ENCODE data around the gene RNASEH2B.

Gene RNASEH2B

GRCh38 chr13:50948601-50949000 lies 39.0 kb downstream of the RNASEH2B start:
- WGBS = no CpG with 5 or more reads among the region's 1 CpG
- H3K18ac ChIP-seq (ENCODE audit: low read depth in 1 of 2, low read length in 2 of 2) = no peak overlapping the region
- no peak overlapping the region for H2AK5ac ChIP-seq (ENCODE audit: low read length, severe bottlenecking)
- H3K79me1 ChIP-seq (replicated peaks; ENCODE audit: low read length, poor library complexity, severe bottlenecking) = no peaks in the 10 kb centered on the region
- H3K4me3 ChIP-seq (ENCODE audit: insufficient read depth in 1 of 2, low read depth in 1 of 2, low read length in 2 of 2) = no peak overlapping the region
- no peak overlapping the region for H4K8ac ChIP-seq (ENCODE audit: low read length)
- H4K91ac ChIP-seq (ENCODE audit: low read length) = no peak overlapping the region
- H3K14ac ChIP-seq (ENCODE audit: low read length in 2 of 2) = no peak overlapping the region
- H3K4me2 ChIP-seq (ENCODE audit: low read length, poor library complexity, severe bottlenecking) = no peak overlapping the region
- H3K4ac ChIP-seq (ENCODE audit: low read depth in 1 of 2, low read length in 2 of 2) = no peak overlapping the region
- no peak overlapping the region for H3K23ac ChIP-seq (ENCODE audit: low read length in 2 of 2)
- no peak for DNase-seq
- H2AFZ ChIP-seq (ENCODE audit: low read depth, low read length) = no peak overlapping the region
- H2BK120ac ChIP-seq (ENCODE audit: low read depth, low read length) = no peak overlapping the region
- H3K36me3 ChIP-seq (ENCODE audit: control insufficient read depth in 1 of 2, insufficient read depth in 2 of 2, low read depth in 1 of 2, low read length in 2 of 2) = peaks cover 3 to 42% of the 10 kb centered on the region in 2 experiments
- no peaks in the 10 kb centered on the region for H3K4me1 ChIP-seq (ENCODE audit: control insufficient read depth, insufficient read depth, low read depth, low read length)
- H3K9ac ChIP-seq (ENCODE audit: low read length) = no peak overlapping the region
- H2BK12ac ChIP-seq (ENCODE audit: low read length in 2 of 2) = no peak overlapping the region
- no peaks in the 10 kb centered on the region for H3K27me3 ChIP-seq (ENCODE audit: control insufficient read depth in 1 of 2, insufficient read depth in 1 of 2, low read length in 2 of 2)
- no peak overlapping the region for H2BK15ac ChIP-seq (ENCODE audit: low read depth, poor library complexity, severe bottlenecking)
- H3K27ac ChIP-seq (ENCODE audit: low read length, poor library complexity, severe bottlenecking) = no peak overlapping the region
- no peaks in the 10 kb centered on the region for H3K9me3 ChIP-seq (ENCODE audit: control insufficient read depth, low read length)
- no peak overlapping the region for H2BK5ac ChIP-seq (ENCODE audit: low read depth, low read length, poor library complexity, severe bottlenecking)

GRCh38 chr13:50950849-50951248 lies 41.3 kb downstream of the RNASEH2B start:
- H2BK120ac ChIP-seq (ENCODE audit: low read depth, low read length) = no peak overlapping the region
- no peak overlapping the region for H3K14ac ChIP-seq (ENCODE audit: low read length in 2 of 2)
- no peak overlapping the region for H3K9ac ChIP-seq (ENCODE audit: low read length)
- H4K8ac ChIP-seq (ENCODE audit: low read length) = no peak overlapping the region
- H3K9me3 ChIP-seq (ENCODE audit: control insufficient read depth, low read length) = no peaks in the 10 kb centered on the region
- no peaks in the 10 kb centered on the region for H3K4me1 ChIP-seq (ENCODE audit: control insufficient read depth, insufficient read depth, low read depth, low read length)
- no peak overlapping the region for H3K18ac ChIP-seq (ENCODE audit: low read depth in 1 of 2, low read length in 2 of 2)
- peaks cover 0 to 47% of the 10 kb centered on the region in 2 experiments for H3K36me3 ChIP-seq (ENCODE audit: control insufficient read depth in 1 of 2, insufficient read depth in 2 of 2, low read depth in 1 of 2, low read length in 2 of 2)
- no peak overlapping the region for H3K4ac ChIP-seq (ENCODE audit: low read depth in 1 of 2, low read length in 2 of 2)
- H2BK12ac ChIP-seq (ENCODE audit: low read length in 2 of 2) = no peak overlapping the region
- H2BK15ac ChIP-seq (ENCODE audit: low read depth, poor library complexity, severe bottlenecking) = no peak overlapping the region
- H2AK5ac ChIP-seq (ENCODE audit: low read length, severe bottlenecking) = no peak overlapping the region
- no peak overlapping the region for H2BK5ac ChIP-seq (ENCODE audit: low read depth, low read length, poor library complexity, severe bottlenecking)
- no peak overlapping the region for H2AFZ ChIP-seq (ENCODE audit: low read depth, low read length)
- H3K27ac ChIP-seq (ENCODE audit: low read length, poor library complexity, severe bottlenecking) = no peak overlapping the region
- H3K27me3 ChIP-seq (ENCODE audit: control insufficient read depth in 1 of 2, insufficient read depth in 1 of 2, low read length in 2 of 2) = no peaks in the 10 kb centered on the region
- H4K91ac ChIP-seq (ENCODE audit: low read length) = no peak overlapping the region
- H3K79me1 ChIP-seq (replicated peaks; ENCODE audit: low read length, poor library complexity, severe bottlenecking) = no peaks in the 10 kb centered on the region
- no peak for DNase-seq
- no peak overlapping the region for H3K4me3 ChIP-seq (ENCODE audit: insufficient read depth in 1 of 2, low read depth in 1 of 2, low read length in 2 of 2)
- 91% methylated on average over 3 of the region's 3 CpGs for WGBS
- H3K4me2 ChIP-seq (ENCODE audit: low read length, poor library complexity, severe bottlenecking) = no peak overlapping the region
- H3K23ac ChIP-seq (ENCODE audit: low read length in 2 of 2) = no peak overlapping the region

- Histone ChIP-seq H3K9ac (ENCODE audit: low read length) (no peak overlapping the region), H2AFZ (ENCODE audit: low read depth, low read length) (no peak overlapping the region), H3K27ac (ENCODE audit: low read length, poor library complexity, severe bottlenecking) (no peak overlapping the region), H4K91ac (ENCODE audit: low read length) (no peak overlapping the region), H3K4ac (ENCODE audit: low read depth in 1 of 2, low read length in 2 of 2) (no peak overlapping the region), H3K14ac (ENCODE audit: low read length in 2 of 2) (no peak overlapping the region), H2BK120ac (ENCODE audit: low read depth, low read length) (no peak overlapping the region), H2AK5ac (ENCODE audit: low read length, severe bottlenecking) (no peak overlapping the region), H3K4me3 (ENCODE audit: insufficient read depth in 1 of 2, low read depth in 1 of 2, low read length in 2 of 2) (no peak overlapping the region), H3K4me1 (ENCODE audit: control insufficient read depth, insufficient read depth, low read depth, low read length) (no peaks in the 10 kb centered on the region), H3K36me3 (ENCODE audit: control insufficient read depth in 1 of 2, insufficient read depth in 2 of 2, low read depth in 1 of 2, low read length in 2 of 2) (peaks cover 0 to 48% of the 10 kb centered on the region in 2 experiments), H4K8ac (ENCODE audit: low read length) (no peak overlapping the region), H3K79me1 (replicated peaks; ENCODE audit: low read length, poor library complexity, severe bottlenecking) (no peaks in the 10 kb centered on the region), H2BK15ac (ENCODE audit: low read depth, poor library complexity, severe bottlenecking) (no peak overlapping the region), H3K27me3 (ENCODE audit: control insufficient read depth in 1 of 2, insufficient read depth in 1 of 2, low read length in 2 of 2) (no peaks in the 10 kb centered on the region), H3K4me2 (ENCODE audit: low read length, poor library complexity, severe bottlenecking) (no peak overlapping the region), H2BK5ac (ENCODE audit: low read depth, low read length, poor library complexity, severe bottlenecking) (no peak overlapping the region), H3K9me3 (ENCODE audit: control insufficient read depth, low read length) (no peaks in the 10 kb centered on the region), H3K23ac (ENCODE audit: low read length in 2 of 2) (no peak overlapping the region), H3K18ac (ENCODE audit: low read depth in 1 of 2, low read length in 2 of 2) (no peak overlapping the region), H2BK12ac (ENCODE audit: low read length in 2 of 2) (no peak overlapping the region)
- no peak for DNase-seq
- WGBS = 89% methylated on average over 1 of the region's 3 CpGs
These were observed 41.8 kb downstream of the RNASEH2B start for GRCh38 chr13:50951366-50951765.

- H3K14ac ChIP-seq (ENCODE audit: low read length in 2 of 2) = no peak overlapping the region
- WGBS = 99% methylated on average over 4 of the region's 4 CpGs
These were observed 45.6 kb downstream of the RNASEH2B start for GRCh38 chr13:50955241-50955640.

More at GRCh38 chr13:50955241-50955640, 45.6 kb downstream of the RNASEH2B start:
- Histone ChIP-seq H3K36me3 (ENCODE audit: control insufficient read depth in 1 of 2, insufficient read depth in 2 of 2, low read depth in 1 of 2, low read length in 2 of 2) (peaks cover 0 to 43% of the 10 kb centered on the region in 2 experiments), H3K79me1 (replicated peaks; ENCODE audit: low read length, poor library complexity, severe bottlenecking) (no peaks in the 10 kb centered on the region), H2AFZ (ENCODE audit: low read depth, low read length) (no peak overlapping the region), H3K4me1 (ENCODE audit: control insufficient read depth, insufficient read depth, low read depth, low read length) (no peaks in the 10 kb centered on the region), H3K4ac (ENCODE audit: low read depth in 1 of 2, low read length in 2 of 2) (no peak overlapping the region), H3K4me2 (ENCODE audit: low read length, poor library complexity, severe bottlenecking) (no peak overlapping the region), H2BK12ac (ENCODE audit: low read length in 2 of 2) (no peak overlapping the region), H2BK5ac (ENCODE audit: low read depth, low read length, poor library complexity, severe bottlenecking) (no peak overlapping the region), H4K91ac (ENCODE audit: low read length) (no peak overlapping the region), H3K23ac (ENCODE audit: low read length in 2 of 2) (no peak overlapping the region), H4K8ac (ENCODE audit: low read length) (no peak overlapping the region), H3K9ac (ENCODE audit: low read length) (no peak overlapping the region), H2BK120ac (ENCODE audit: low read depth, low read length) (no peak overlapping the region), H2AK5ac (ENCODE audit: low read length, severe bottlenecking) (no peak overlapping the region), H3K27ac (ENCODE audit: low read length, poor library complexity, severe bottlenecking) (no peak overlapping the region), H2BK15ac (ENCODE audit: low read depth, poor library complexity, severe bottlenecking) (no peak overlapping the region), H3K18ac (ENCODE audit: low read depth in 1 of 2, low read length in 2 of 2) (no peak overlapping the region), H3K27me3 (ENCODE audit: control insufficient read depth in 1 of 2, insufficient read depth in 1 of 2, low read length in 2 of 2) (no peaks in the 10 kb centered on the region), H3K9me3 (ENCODE audit: control insufficient read depth, low read length) (no peaks in the 10 kb centered on the region), H3K4me3 (ENCODE audit: insufficient read depth in 1 of 2, low read depth in 1 of 2, low read length in 2 of 2) (no peak overlapping the region)
- no peak for DNase-seq

Measured in mesenchymal stem cell (in vitro differentiated cells and primary cell).